DND-41 (cell line): ENCODE measurements around the gene PRAC2.

Experiments
- CTCF ChIP-seq: IDR thresholded peaks from 2 replicates; pipeline ENCODE4 v1.5.1; 2012; ENCODE audit warnings: borderline replicate concordance, low read length, moderate library complexity, mild to moderate bottlenecking; ENCODE audit not compliant: poor library complexity, severe bottlenecking; ENCODE audit errors: extremely low read depth
- EZH2 ChIP-seq: IDR thresholded peaks from 3 replicates; pipeline ENCODE4 v1.6.1; 2012; ENCODE audit warnings: borderline replicate concordance, low read depth, mild to moderate bottlenecking, moderate library complexity, low read length, inconsistent platforms; ENCODE audit not compliant: severe bottlenecking

- TF ChIP-seq CTCF (no peak), EZH2 (no peak)
Measured at GRCh38 chr17:48722201-48722907, 631 bp upstream of the PRAC2 start, which contains the start of gene PRAC1.
